Hepatocyte (in vitro differentiated cells): ENCODE measurements around the gene PIP5K1C.

Experiments
- CTCF ChIP-seq: fragments of 200-600 bp; sonication (generic); IDR thresholded peaks from 2 replicates; pipeline ENCODE4 v1.5.1; 2016; ENCODE audit warnings: antibody characterized with exemption, mild to moderate bottlenecking; ENCODE audit not compliant: poor library complexity
- EZH2 ChIP-seq: fragments of 200-600 bp; sonication (generic); IDR thresholded peaks from 2 replicates; pipeline ENCODE4 v1.6.1; 2016; ENCODE audit warnings: antibody characterized with exemption, mild to moderate bottlenecking, borderline replicate concordance
- EZH2phosphoT487 ChIP-seq: fragments of 200-600 bp; sonication (generic); IDR thresholded peaks from one replicate; pipeline ENCODE4 v1.6.1; 2018; ENCODE audit warnings: antibody characterized with exemption, mild to moderate bottlenecking, low read depth, moderate library complexity; ENCODE audit not compliant: unreplicated experiment, severe bottlenecking

- TF ChIP-seq CTCF, result no peak
- no peak for TF ChIP-seq EZH2
- no peak for TF ChIP-seq EZH2phosphoT487
These were observed 38.4 kb upstream of the PIP5K1C start for GRCh38 chr19:3738477-3739220.
